GM18909 (cell line): Measurements from ENCODE around the gene ATP6V1G1.

Experiments
- ATAC-seq: cut with Tn5 transposase; IDR thresholded peaks from one replicate; pipeline ENCODE4 v1.9.1; 2021; ENCODE audit warnings: mild to moderate bottlenecking; ENCODE audit not compliant: unreplicated experiment, poor library complexity

Gene ATP6V1G1, protein sequence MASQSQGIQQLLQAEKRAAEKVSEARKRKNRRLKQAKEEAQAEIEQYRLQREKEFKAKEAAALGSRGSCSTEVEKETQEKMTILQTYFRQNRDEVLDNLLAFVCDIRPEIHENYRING

DNA sequence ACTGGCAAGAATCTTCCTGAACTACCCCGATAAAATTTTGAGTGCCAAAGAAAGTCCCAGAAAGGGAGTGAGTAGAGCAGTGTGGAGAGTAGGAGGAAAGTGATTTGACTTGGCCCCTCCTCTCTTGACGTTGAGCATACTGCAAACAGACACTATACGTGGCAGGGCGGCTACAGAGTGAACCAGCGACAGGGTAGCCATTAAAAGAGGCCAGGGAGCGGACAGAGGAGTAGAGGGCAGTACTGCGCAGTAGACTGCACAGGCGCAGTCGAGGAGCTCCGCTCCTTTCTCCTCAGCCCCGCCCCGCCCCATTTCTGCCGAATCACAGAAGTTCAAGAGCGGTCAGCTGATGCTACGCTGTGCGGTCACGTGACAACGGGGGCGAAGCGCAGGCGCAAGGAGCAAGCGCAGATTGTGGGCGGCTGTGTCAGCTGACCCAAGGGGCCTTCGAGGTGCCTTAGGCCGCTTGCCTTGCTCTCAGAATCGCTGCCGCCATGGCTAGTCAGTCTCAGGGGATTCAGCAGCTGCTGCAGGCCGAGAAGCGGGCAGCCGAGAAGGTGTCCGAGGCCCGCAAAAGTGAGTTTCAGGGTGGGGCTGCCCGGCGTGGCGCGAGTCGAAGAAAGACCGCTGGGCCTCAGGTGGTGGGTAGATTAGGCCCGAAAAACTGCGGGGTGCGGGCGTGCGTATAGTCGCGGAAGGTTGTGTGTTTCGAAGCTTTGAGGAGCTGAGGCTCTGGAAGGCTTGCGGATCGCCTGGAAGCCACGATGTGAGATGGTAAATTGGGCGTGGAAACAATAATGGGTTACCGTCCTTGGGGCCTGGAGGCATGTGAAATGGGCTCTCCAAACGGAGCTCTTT is at the start of gene ATP6V1G1:
Gene ATP6V1G1 (plus strand): TSS at position 425 of the 858 bp plus-strand sequence. CDS start 70 bp downstream, at position 495.
- peak; percentile 96 for ATAC-seq

DNA sequence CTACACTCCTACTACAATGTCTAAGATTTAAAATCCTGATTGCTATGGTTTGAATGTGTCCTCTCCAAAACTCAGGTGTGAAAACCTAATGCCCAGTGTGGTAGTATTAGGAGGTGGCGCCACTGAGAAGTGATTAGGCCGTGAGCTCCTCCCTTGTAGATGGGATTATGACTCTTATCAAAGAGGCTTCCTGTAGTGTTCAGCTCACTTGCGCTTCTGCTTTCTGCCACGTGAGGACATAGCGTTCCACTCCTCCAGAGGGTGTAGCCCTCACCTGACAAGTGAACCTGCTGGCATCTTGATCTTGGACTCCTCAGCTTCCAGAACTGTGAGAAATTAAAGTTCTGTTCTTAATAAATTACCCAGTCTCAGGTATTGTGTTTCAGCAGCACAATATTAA is 49.3 kb upstream of the ATP6V1G1 start:
- peak; percentile 55 for ATAC-seq

DNA sequence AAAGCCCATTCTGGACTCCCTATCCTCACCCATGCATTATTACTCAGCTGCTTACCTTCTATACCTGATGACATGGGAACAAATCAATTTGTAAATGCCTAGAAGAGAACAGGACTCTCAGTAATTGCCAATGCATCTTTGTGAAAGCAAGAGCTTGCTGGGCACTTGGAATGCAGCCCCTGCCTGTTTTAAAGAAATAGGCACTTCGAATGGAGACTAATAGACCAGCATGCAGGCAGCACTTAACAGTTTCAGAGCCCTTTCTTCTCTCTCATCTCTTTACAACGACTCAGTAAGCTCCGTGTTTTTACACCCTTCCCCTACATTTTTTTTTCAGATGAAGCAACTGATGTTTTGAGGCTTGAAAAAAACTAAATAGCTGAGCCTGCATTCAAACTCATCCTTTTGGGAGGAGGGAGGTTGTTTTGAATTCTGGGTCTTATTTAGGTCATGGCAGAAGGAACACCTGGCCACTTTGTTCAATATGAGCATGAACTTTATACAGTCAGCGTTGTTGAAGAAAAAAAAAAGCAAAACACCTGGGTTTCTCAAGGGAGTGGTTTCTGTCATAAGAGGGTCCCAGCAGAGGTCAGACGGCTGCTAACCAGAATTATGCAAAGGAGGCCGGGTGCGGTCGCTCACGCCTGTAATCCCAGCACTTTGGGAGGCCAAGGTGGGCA is 47.7 kb upstream of the ATP6V1G1 start:
- ATAC-seq = no peak

DNA sequence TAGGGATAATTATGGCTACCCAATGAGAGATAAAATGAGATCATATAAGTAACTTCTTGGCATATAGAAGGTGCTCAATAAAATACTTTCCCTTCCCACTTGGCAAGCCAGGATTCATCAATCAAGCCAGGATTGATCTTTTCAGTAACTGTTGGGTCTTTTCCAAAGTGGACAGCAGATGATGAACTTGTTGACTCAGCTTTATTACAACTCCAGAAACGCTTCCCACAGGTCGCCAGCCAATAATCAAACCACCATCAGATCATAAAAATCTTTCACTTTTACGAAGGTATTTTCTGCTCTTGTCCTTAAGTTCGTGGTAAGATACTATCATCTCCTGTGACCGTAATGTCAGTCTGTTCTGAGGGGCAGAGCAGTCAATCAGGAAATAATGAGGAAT is 42.5 kb upstream of the ATP6V1G1 start:
- no peak for ATAC-seq

DNA sequence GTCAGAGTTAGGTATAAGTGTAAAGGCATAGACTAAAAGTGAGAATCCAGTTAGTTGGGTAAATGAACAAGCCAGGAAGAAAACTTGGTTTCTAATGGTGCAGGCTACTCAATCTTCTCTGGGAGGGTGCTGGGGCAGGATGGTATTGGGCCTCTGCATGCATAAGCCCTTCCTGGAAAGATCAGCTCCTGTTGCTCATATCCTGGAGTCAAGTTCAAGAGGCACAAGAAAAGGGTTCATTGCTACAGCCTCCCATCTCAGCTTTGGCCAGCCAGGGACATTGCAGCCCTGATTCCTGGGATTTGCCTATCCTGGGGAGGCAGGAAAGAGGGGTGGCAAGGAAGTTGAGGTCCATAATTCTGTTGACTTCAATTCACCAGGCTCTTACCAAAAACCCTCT is 40.7 kb upstream of the ATP6V1G1 start:
- no peak for ATAC-seq

DNA sequence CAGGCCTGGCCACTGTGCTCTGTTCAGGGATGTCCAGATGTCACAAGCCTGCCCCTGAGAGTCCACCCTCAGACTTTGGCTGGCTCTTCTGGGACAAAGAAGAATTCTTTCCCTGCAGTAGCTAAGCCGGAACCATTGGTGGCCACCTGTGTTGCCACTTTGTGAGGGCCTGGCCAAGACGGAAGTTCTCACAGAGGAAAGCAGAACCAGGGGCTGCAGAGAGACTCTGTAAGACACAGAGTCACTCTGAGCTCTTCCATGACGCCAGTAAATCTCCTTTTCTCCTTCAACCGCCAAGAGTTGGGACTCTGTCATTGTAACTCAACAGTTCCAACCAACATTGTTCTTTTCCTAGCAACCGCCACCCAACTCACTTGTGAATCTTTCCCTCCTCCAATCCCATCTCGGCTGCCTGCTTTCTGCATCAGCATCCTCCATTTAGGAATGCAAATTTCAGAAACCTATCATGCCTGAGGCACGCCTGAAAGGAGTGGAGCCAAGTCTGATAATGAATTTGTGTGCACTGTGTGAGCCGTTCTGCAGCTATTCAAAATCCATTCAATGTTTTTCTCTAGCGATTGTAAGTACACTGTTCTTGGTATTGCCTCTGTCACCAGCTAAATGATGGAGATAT is 37.8 kb upstream of the ATP6V1G1 start:
- no peak for ATAC-seq

DNA sequence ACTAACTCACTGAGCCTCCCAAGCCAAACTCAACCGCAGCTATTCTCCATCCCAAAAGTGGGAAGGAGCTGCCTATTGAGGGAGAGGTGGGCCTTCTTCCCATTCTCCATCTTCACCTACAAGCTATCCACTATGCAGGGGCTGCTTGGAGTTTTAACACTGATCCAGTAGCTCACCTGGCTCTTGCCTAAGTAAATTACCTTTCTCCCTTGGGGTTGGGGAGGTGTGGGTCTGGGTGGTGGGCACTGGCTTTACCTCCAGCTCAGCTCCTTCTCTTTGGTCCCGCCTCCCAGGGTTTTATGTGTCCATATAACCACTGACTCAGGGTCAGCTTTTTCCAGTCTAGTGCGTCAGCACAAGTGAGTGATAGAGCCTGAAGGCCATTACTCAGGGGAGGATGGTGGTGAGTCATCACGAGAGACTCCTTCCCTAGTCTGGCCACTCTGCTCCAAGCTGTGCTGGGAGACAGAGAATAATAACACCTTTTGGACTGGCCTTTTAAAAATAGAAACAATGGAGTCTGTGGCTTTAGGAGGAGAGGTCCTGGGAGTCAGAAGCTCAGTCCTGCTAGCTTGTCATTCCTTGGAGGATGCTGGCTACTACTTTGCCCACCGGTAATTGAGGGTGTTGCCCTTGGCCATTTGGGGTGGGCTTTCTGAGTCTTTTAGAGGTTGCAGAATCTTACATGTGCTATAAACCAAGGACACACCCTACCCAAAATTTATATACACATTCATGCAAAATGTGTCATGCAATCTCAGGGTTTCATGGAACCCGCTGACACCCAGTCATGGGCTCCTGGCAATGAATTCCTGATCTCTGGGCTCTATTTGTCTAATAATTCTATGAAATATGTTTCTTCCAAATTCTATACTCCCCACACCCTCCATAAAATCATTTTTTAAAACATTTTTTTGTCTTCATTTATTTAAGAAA is 35.6 kb upstream of the ATP6V1G1 start:
- no peak for ATAC-seq

DNA sequence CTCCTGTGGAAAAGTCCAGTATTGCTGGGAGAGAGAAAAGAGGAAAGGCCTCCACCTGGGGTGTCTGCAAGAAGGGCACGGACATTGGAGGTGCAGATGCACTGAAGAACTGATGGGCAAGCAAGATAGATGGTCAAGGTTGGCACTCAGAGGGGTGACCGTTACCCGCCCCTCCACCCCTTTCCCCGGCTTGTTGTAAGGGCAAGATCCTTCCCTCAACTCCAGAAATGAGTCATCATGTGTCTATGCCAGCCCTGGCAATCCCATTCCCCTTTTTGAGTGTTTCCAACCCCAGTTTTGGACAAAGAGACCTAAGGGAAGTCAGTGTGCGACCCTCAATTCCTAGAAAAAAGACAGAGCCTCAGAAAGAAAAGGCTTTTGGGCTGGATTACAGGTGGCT is 34.9 kb upstream of the ATP6V1G1 start:
- no peak for ATAC-seq

DNA sequence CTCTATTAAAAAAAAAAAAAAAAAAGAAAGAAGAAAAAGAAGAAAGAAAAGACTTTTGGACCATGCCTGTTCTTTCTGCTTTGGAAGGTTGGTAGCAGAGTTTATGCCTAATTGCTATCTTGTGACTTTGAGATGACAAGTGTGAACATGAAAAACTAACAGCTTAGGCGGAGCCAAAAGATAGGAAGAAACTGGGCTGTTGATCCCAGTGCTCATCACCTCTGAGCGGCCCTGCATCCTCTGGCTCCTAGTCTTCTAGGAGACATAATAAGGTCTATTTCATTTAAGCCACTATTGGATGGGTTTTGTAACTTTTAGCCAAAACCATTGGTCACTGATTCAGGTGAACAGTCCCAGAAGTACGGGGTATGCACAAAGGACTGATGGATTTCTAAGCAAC is 34.4 kb upstream of the ATP6V1G1 start:
- no peak for ATAC-seq

DNA sequence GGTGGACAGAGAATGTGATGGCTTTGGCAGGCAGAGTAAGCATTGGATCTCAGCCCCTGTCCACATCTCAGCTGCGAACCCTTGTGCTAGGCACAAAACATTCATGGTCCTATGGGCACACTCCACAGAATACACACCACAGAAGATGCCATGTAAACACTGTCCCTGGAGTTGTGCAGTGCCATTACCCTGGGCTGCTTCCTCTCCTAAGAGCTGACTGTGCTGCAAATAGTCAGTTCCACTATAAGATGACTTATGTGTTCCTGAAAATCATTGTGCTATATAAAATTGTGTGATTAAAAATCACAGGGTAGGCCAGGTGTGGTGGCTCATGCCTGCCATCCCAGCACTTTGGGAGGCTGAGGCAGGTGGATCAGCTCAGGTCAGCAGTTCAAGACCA is 31.9 kb upstream of the ATP6V1G1 start:
- no peak for ATAC-seq

DNA sequence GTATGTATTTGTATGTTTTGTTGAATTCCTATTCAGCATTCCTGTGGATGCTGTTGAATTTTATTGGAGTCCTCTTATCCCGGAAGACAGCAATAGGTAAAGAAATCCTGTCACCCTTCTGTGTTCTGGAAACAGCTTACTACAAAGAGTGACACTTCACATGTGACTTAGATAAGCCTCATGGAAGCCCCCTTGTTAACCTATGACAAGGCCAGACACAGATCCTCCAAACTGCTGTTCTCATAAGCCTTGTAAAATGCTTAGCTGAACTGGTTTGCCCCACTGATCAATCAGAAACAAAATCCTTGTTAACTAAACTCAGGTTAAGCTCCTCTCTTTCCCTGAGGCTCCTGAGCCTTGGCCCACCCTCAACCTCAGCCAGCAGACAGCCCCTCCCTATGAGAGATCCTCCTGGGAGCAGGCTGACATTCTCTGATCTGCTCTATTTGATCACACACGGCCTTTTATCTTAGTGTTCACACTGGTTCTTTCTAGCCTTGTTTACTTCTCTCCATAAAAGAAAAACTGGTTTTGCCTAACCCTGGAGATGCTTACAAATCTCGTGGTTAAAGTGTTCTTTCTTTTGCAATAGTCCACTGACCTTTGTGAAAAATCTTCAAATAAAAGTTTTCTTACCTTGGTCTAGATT is 29.4 kb upstream of the ATP6V1G1 start:
- no peak for ATAC-seq

DNA sequence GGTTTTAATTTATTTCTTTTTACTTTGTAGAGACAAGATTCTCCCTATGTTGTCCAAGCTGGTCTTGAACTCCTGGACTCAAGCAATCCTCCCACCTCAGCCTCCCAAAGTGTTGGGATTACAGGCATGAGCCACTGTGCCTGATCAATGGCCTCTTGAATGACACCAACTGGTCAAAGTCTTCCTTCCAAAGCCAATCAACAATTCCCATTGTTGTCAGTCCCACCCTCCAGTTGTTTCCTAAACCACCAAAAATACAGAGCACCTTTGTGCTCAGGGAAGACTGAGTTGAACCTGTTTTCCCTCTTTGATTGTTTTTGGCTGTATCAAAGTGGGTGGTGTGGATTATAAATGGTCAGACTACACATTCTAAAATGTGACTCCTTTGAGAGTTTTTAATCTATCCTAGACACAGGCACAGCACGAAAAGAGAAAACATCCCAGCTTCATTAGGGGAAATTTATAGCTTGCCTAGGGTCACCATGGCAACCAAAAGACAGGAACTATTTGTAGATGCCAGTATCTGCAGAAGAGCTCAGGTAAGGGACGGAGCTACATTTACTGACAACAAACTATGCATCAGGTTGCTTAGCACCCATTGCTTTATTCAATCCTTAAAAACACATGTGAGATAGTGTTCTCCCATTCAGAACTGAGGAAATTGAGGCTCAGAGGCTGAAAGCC is 27.6 kb upstream of the ATP6V1G1 start:
- ATAC-seq = no peak

DNA sequence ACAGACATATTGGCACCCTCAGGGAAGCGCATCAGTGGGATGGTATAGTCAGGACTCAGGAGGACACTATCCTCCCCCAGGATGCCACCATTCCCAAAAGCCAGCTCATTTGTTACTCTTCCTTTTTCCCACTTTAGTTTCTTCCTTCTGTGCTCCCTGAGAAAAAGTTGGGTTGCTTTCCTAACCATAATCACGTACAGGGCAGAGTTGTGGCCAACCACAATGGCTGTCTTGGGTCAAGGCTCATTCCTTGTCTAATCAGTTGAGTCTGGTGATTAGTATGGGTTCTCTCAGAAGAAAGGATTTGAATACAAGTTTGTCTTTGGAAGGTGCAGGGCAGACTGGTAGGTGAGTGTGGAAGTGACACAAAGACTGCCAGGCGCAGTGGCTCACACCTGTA is 26.6 kb upstream of the ATP6V1G1 start:
- ATAC-seq = no peak

DNA sequence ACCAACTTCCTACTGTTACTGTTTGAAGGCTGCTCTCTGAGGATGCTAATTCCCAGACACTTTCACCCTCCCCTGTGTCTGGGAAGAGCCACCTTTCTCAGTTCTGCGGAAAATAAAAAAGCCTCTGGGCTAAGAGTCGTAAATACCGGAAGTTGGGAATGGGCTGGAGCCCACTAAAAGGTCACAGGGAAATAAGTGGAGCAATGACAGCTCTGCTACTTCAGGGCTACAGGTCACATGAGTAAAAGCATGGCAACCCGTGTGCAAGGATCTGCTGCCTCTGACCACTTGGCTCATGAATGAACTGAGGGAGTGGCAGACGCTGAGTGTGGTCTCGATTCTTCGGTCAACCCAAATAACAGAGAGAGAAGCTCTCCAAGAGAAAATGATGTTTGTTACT is 25.8 kb upstream of the ATP6V1G1 start:
- no peak for ATAC-seq

DNA sequence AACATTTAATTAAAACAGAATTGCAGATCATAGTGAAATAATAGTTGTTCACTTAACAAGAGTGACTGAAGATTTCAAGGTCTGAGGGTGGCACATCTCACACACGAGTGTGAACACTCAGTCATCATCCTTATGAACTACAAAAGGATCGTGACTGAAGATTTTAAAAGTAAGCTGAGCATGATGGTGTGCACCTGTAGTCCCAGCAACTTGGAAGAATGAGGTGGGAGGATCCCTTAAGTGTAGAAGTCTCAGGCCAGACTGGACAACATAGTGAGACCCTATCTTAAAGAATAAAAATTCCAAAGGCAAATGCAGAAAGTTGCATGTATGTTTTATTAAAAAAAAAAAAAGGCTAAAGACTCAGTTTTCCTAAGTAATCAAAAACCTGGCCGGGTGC is 22.4 kb upstream of the ATP6V1G1 start:
- ATAC-seq = no peak

DNA sequence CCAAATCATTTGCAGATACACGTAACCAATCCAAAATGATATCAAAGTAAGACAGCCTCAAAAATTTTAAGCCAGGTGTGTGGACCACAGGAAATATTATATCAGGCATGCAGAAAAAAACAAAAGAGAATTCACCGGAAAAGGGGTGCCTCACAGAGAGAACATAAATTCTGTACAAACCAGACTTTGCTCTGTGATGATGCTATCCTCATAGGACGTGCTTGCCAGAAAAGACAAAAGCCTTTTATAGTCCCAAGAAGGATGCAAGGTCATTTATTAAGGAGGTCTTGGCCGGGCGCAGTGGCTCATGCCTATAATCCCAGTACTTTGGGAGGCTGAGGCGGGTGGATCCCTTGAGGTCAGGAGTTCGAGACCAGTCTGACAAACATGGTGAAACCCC is 16.8 kb upstream of the ATP6V1G1 start:
- ATAC-seq = no peak

DNA sequence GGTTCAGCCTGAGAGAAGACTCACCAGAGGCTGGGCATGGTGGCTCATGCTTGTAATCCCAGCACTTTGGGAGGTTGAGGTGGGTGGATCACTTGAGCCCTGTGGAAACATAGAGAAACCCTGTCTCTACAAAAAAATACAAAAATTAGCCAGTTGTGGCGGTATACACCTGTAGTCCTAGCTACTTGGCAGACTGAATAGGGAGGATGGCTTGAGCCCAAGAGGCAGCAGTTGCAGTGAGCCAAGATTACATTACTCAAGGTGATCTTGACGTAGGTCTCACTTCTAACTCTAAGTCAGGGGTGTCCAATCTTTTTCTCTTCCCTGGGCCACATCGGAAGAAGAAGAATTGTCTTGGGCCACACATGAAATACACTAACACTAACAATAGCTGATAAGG is 16.2 kb upstream of the ATP6V1G1 start:
- ATAC-seq = no peak

DNA sequence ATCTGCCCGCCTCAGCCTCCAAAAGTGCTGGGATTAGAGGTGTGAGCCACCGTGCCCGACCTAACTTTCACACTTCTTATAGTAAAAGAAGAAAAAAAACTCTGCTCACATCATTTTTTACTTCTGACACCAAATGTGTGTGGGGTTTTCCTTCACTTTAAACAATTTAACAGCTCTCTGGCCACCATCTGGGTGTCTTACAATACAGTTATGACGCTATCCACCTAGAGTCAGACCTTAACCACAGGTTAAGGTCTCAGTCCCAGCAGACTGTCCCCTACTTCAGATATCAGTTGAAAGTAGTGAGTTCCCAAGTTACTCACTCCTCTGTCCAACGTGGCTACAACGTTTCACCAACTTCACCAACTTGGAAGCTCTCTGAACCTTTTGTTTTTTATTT is 15.4 kb upstream of the ATP6V1G1 start:
- no peak for ATAC-seq

DNA sequence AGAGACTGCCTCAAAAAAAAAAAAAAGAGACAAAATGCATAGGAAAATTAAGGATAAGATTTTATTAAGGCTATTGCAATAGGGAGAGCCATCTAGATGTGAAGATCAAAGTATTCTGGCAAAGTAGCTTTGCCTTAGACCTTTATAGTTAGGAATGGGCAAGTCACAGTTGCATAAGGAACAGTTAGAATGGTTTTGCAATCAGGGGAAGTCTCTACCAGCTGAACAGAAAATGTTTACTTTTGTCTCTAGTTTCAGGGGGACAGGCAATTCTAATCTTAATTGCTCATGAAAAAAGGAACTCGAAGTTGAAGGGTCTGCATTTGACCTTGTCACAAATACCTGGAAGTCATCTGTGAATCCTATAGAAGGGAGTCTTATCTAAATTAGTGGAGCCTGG is 13.1 kb upstream of the ATP6V1G1 start:
- no peak for ATAC-seq
